AG09309 (cell line): ENCODE measurements around the gene FAM168A.
"Not testable (repeated sequence)": the region's sequence is repeated elsewhere in the genome, so short reads cannot be mapped to it uniquely, and the experiment has no call there.

Source experiments
- DNase-seq: peaks from one replicate; pipeline ENCODE4 v3.0.0-alpha.2; 2010; ENCODE audit warnings: low read depth
- H3K4me3 ChIP-seq: 2 replicates; pipeline ENCODE4 v1.5.1; 2011; ENCODE audit warnings: mild to moderate bottlenecking, low read depth, low read length, moderate library complexity; ENCODE audit not compliant: control insufficient read depth
- CTCF ChIP-seq: IDR thresholded peaks from 2 replicates; pipeline ENCODE4 v1.5.1; 2011; ENCODE audit warnings: mild to moderate bottlenecking, low read depth, low read length, inconsistent platforms; ENCODE audit not compliant: insufficient read depth, control insufficient read depth; ENCODE audit errors: missing control alignments

The FAM168A gene

GRCh38 chr11:73585834-73586575 lies 11.9 kb downstream of the FAM168A start:
- DNase-seq: no peak
- H3K4me3 ChIP-seq: no peak overlapping the region
- TF ChIP-seq CTCF: no peak

- no peak overlapping the region for H3K4me3 ChIP-seq
- TF ChIP-seq CTCF: no peak
- DNase-seq: no peak
Observed at GRCh38 chr11:73584831-73585230, 13.1 kb downstream of the FAM168A start.

- TF ChIP-seq CTCF: no peak
- no peak for DNase-seq
- no peak overlapping the region for H3K4me3 ChIP-seq
Observed at GRCh38 chr11:73582653-73583052, 15.3 kb downstream of the FAM168A start.

GRCh38 chr11:73580749-73581148 lies 17.2 kb downstream of the FAM168A start:
- not testable (repeated sequence) for DNase-seq, H3K4me3 ChIP-seq

GRCh38 chr11:73579641-73580434 lies 18.1 kb downstream of the FAM168A start:
- TF ChIP-seq CTCF: no peak
- H3K4me3 ChIP-seq: no peak overlapping the region
- no peak for DNase-seq

GRCh38 chr11:73578592-73579185 lies 19.2 kb downstream of the FAM168A start:
- no peak overlapping the region for H3K4me3 ChIP-seq
- no peak for TF ChIP-seq CTCF
- no peak for DNase-seq

GRCh38 chr11:73577496-73577917 lies 20.4 kb downstream of the FAM168A start:
- TF ChIP-seq CTCF: no peak
- no peak overlapping the region for H3K4me3 ChIP-seq
- no peak for DNase-seq
